ENCODE data around the gene SLC25A6.

SLC25A6 gene

GRCh38 chrX:1387141-1387776, 4.7 kb downstream of the SLC25A6 start:
- no peak overlapping the region for H3K27ac ChIP-seq (ENCODE audit: low read depth, low read length)
- no peak overlapping the region for H3K4me3 ChIP-seq (ENCODE audit: low read depth, low read length)
- H2AK5ac ChIP-seq (ENCODE audit: low read length), result no peak overlapping the region
- no peak overlapping the region for H4K91ac ChIP-seq (ENCODE audit: low read depth, low read length)
- H3K4ac ChIP-seq (ENCODE audit: low read depth, low read length), result no peak overlapping the region
- no peak overlapping the region for H2BK12ac ChIP-seq (ENCODE audit: low read length)
- no CpG with 5 or more reads among the region's 43 CpGs for WGBS (ENCODE audit: extremely low coverage, insufficient coverage, insufficient read length)
- no peak overlapping the region for H4K12ac ChIP-seq (ENCODE audit: low read depth, low read length)
- no peak overlapping the region for H3K9ac ChIP-seq (ENCODE audit: low read length)
- no peak overlapping the region for H3K23ac ChIP-seq (ENCODE audit: low read length)
- no peak overlapping the region for H3K4me2 ChIP-seq (ENCODE audit: low read length)
- no peak overlapping the region for H3K14ac ChIP-seq (ENCODE audit: low read length)
- H2BK120ac ChIP-seq (ENCODE audit: insufficient read depth, low read length, poor library complexity), result no peak overlapping the region
- H3K79me2 ChIP-seq (ENCODE audit: control insufficient read depth, insufficient read depth, low read length, poor library complexity), result peaks cover 17% of the 10 kb centered on the region
- no peak for DNase-seq
- peaks cover 2% of the 10 kb centered on the region for H3K9me3 ChIP-seq (ENCODE audit: insufficient read depth, low read depth, low read length)
- H3K18ac ChIP-seq (ENCODE audit: low read length), result no peak overlapping the region
- H3K79me1 ChIP-seq (ENCODE audit: low read length), result peaks cover 7% of the 10 kb centered on the region
- H3K4me1 ChIP-seq (ENCODE audit: control insufficient read depth in 1 of 2, insufficient read depth in 2 of 2, low read length in 2 of 2), result peaks cover 4 to 8% of the 10 kb centered on the region in 2 experiments
- no peaks in the 10 kb centered on the region for H3K27me3 ChIP-seq (ENCODE audit: insufficient read depth, low read length)
- H2AFZ ChIP-seq (ENCODE audit: insufficient read depth, low read length, poor library complexity), result no peak overlapping the region
- peaks cover 63 to 67% of the 10 kb centered on the region in 2 experiments for H3K36me3 ChIP-seq (ENCODE audit: control insufficient read depth in 1 of 2, insufficient read depth in 2 of 2, low read length in 2 of 2)
- no peak overlapping the region for H2BK5ac ChIP-seq (ENCODE audit: low read depth, low read length, poor library complexity)
- H4K8ac ChIP-seq (ENCODE audit: low read depth, low read length), result no peak overlapping the region

GRCh38 chrX:1386338-1387127, 5.4 kb downstream of the SLC25A6 start:
- no peak overlapping the region for H2BK120ac ChIP-seq (ENCODE audit: insufficient read depth, low read length, poor library complexity)
- H2AFZ ChIP-seq (ENCODE audit: insufficient read depth, low read length, poor library complexity), result no peak overlapping the region
- no peak overlapping the region for H2AK5ac ChIP-seq (ENCODE audit: low read length)
- peaks cover 3% of the 10 kb centered on the region for H3K79me1 ChIP-seq (ENCODE audit: low read length)
- H3K4ac ChIP-seq (ENCODE audit: low read depth, low read length), result no peak overlapping the region
- H3K4me3 ChIP-seq (ENCODE audit: low read depth, low read length), result no peak overlapping the region
- H2BK12ac ChIP-seq (ENCODE audit: low read length), result no peak overlapping the region
- no peak overlapping the region for H3K14ac ChIP-seq (ENCODE audit: low read length)
- no peak for DNase-seq
- peaks cover 2% of the 10 kb centered on the region for H3K9me3 ChIP-seq (ENCODE audit: insufficient read depth, low read depth, low read length)
- no peak overlapping the region for H3K9ac ChIP-seq (ENCODE audit: low read length)
- no peak overlapping the region for H4K91ac ChIP-seq (ENCODE audit: low read depth, low read length)
- no peak overlapping the region for H3K18ac ChIP-seq (ENCODE audit: low read length)
- WGBS (ENCODE audit: extremely low coverage, insufficient coverage, insufficient read length), result no CpG with 5 or more reads among the region's 41 CpGs
- no peak overlapping the region for H4K8ac ChIP-seq (ENCODE audit: low read depth, low read length)
- H3K4me2 ChIP-seq (ENCODE audit: low read length), result no peak overlapping the region
- H3K23ac ChIP-seq (ENCODE audit: low read length), result no peak overlapping the region
- no peaks in the 10 kb centered on the region for H3K27me3 ChIP-seq (ENCODE audit: insufficient read depth, low read length)
- no peak overlapping the region for H2BK5ac ChIP-seq (ENCODE audit: low read depth, low read length, poor library complexity)
- H3K4me1 ChIP-seq (ENCODE audit: control insufficient read depth in 1 of 2, insufficient read depth in 2 of 2, low read length in 2 of 2), result peaks cover 4 to 11% of the 10 kb centered on the region in 2 experiments
- H4K12ac ChIP-seq (ENCODE audit: low read depth, low read length), result no peak overlapping the region
- H3K27ac ChIP-seq (ENCODE audit: low read depth, low read length), result no peak overlapping the region
- peaks cover 14% of the 10 kb centered on the region for H3K79me2 ChIP-seq (ENCODE audit: control insufficient read depth, insufficient read depth, low read length, poor library complexity)
- peaks cover 63 to 71% of the 10 kb centered on the region in 2 experiments for H3K36me3 ChIP-seq (ENCODE audit: control insufficient read depth in 1 of 2, insufficient read depth in 2 of 2, low read length in 2 of 2)

GRCh38 chrX:1385253-1386223, 6.4 kb downstream of the SLC25A6 start:
- Histone ChIP-seq H3K4me3 (ENCODE audit: low read depth, low read length) (no peak overlapping the region), H3K27me3 (ENCODE audit: insufficient read depth, low read length) (no peaks in the 10 kb centered on the region), H2BK5ac (ENCODE audit: low read depth, low read length, poor library complexity) (no peak overlapping the region), H2AFZ (ENCODE audit: insufficient read depth, low read length, poor library complexity) (no peak overlapping the region), H2BK12ac (ENCODE audit: low read length) (no peak overlapping the region), H3K18ac (ENCODE audit: low read length) (no peak overlapping the region), H2AK5ac (ENCODE audit: low read length) (no peak overlapping the region), H3K27ac (ENCODE audit: low read depth, low read length) (no peak overlapping the region), H3K79me1 (ENCODE audit: low read length) (no peaks in the 10 kb centered on the region), H3K4me1 (ENCODE audit: control insufficient read depth in 1 of 2, insufficient read depth in 2 of 2, low read length in 2 of 2) (peaks cover 0 to 4% of the 10 kb centered on the region in 2 experiments), H4K91ac (ENCODE audit: low read depth, low read length) (no peak overlapping the region), H3K23ac (ENCODE audit: low read length) (no peak overlapping the region), H3K9ac (ENCODE audit: low read length) (no peak overlapping the region), H4K8ac (ENCODE audit: low read depth, low read length) (no peak overlapping the region), H3K14ac (ENCODE audit: low read length) (no peak overlapping the region), H3K4me2 (ENCODE audit: low read length) (no peak overlapping the region), H2BK120ac (ENCODE audit: insufficient read depth, low read length, poor library complexity) (no peak overlapping the region), H4K12ac (ENCODE audit: low read depth, low read length) (no peak overlapping the region), H3K4ac (ENCODE audit: low read depth, low read length) (no peak overlapping the region), H3K36me3 (ENCODE audit: control insufficient read depth in 1 of 2, insufficient read depth in 2 of 2, low read length in 2 of 2) (peaks cover 63 to 66% of the 10 kb centered on the region in 2 experiments), H3K9me3 (ENCODE audit: insufficient read depth, low read depth, low read length) (peaks cover 2% of the 10 kb centered on the region), H3K79me2 (ENCODE audit: control insufficient read depth, insufficient read depth, low read length, poor library complexity) (peaks cover 4% of the 10 kb centered on the region)
- no peak for DNase-seq
- WGBS (ENCODE audit: extremely low coverage, insufficient coverage, insufficient read length), result no CpG with 5 or more reads among the region's 36 CpGs

- H3K9me3 ChIP-seq (ENCODE audit: insufficient read depth, low read depth, low read length), result peaks cover 2% of the 10 kb centered on the region
- H2BK120ac ChIP-seq (ENCODE audit: insufficient read depth, low read length, poor library complexity), result no peak overlapping the region
- no CpG with 5 or more reads among the region's 18 CpGs for WGBS (ENCODE audit: extremely low coverage, insufficient coverage, insufficient read length)
Observed at GRCh38 chrX:1384658-1385252, 7.2 kb downstream of the SLC25A6 start.

More at GRCh38 chrX:1384658-1385252, 7.2 kb downstream of the SLC25A6 start:
- Histone ChIP-seq H3K4me2 (ENCODE audit: low read length) (no peak overlapping the region), H4K12ac (ENCODE audit: low read depth, low read length) (no peak overlapping the region), H3K27ac (ENCODE audit: low read depth, low read length) (no peak overlapping the region), H3K79me2 (ENCODE audit: control insufficient read depth, insufficient read depth, low read length, poor library complexity) (peaks cover 2% of the 10 kb centered on the region), H4K91ac (ENCODE audit: low read depth, low read length) (no peak overlapping the region), H3K18ac (ENCODE audit: low read length) (no peak overlapping the region), H3K79me1 (ENCODE audit: low read length) (no peaks in the 10 kb centered on the region), H2BK12ac (ENCODE audit: low read length) (no peak overlapping the region), H2BK5ac (ENCODE audit: low read depth, low read length, poor library complexity) (no peak overlapping the region), H3K23ac (ENCODE audit: low read length) (no peak overlapping the region), H3K27me3 (ENCODE audit: insufficient read depth, low read length) (no peaks in the 10 kb centered on the region), H3K4me1 (ENCODE audit: control insufficient read depth in 1 of 2, insufficient read depth in 2 of 2, low read length in 2 of 2) (peaks cover 0 to 3% of the 10 kb centered on the region in 2 experiments), H2AFZ (ENCODE audit: insufficient read depth, low read length, poor library complexity) (no peak overlapping the region), H3K4ac (ENCODE audit: low read depth, low read length) (no peak overlapping the region), H3K4me3 (ENCODE audit: low read depth, low read length) (no peak overlapping the region), H3K36me3 (ENCODE audit: control insufficient read depth in 1 of 2, insufficient read depth in 2 of 2, low read length in 2 of 2) (peaks cover 56 to 58% of the 10 kb centered on the region in 2 experiments), H3K9ac (ENCODE audit: low read length) (no peak overlapping the region), H2AK5ac (ENCODE audit: low read length) (no peak overlapping the region), H4K8ac (ENCODE audit: low read depth, low read length) (no peak overlapping the region), H3K14ac (ENCODE audit: low read length) (no peak overlapping the region)
- DNase-seq, result peak in 1 of 2 donors; percentile 30

Data from trophoblast cell (in vitro differentiated cells and primary cell).